Gastrocnemius medialis (tissue), 4 donors: ENCODE results near the gene FHOD3. TPM values are rescaled to one million over a fixed set of nuclear protein-coding genes. Genes with fewer than 3 reads are reported as not detected.

Experiments
- ATAC-seq, 2 donors: fragments of 150-250 bp; one replicate each; pipeline ENCODE4 v1.9.1; 2016
- DNase-seq, 2 donors: peaks; one replicate each; pipeline ENCODE4 v3.0.0-alpha.2; 2019
- H3K27ac ChIP-seq, 4 donors: fragments of 200-600 bp; sonication (generic); 1 replicate in 1 of 4; 2 replicates in 3 of 4; pipeline ENCODE4 v1.5.1; 2016 to 2018; ENCODE audit warnings: mild to moderate bottlenecking in 2 of 4, moderate library complexity in 1 of 4
- H3K27me3 ChIP-seq, 3 donors: fragments of 200-600 bp; sonication (generic) in 2 of 3; 1 replicate in 1 of 3; 2 replicates in 2 of 3; pipeline versions ENCODE4 v1.5.1 to v1.6.0; 2016 to 2019; ENCODE audit warnings: mild to moderate bottlenecking in 1 of 3, moderate library complexity in 1 of 3
- H3K36me3 ChIP-seq, 2 donors: fragments of 200-600 bp; sonication (generic) in 1 of 2; one replicate each; pipeline ENCODE4 v1.5.1; 2017 to 2018
- H3K4me1 ChIP-seq, 2 donors: fragments of 200-600 bp; sonication (generic) in 1 of 2; one replicate each; pipeline ENCODE4 v1.5.1; 2016 to 2017; ENCODE audit warnings: mild to moderate bottlenecking in 2 of 2
- H3K4me3 ChIP-seq, 4 donors: fragments of 200-600 bp; sonication (generic) in 3 of 4; 1 replicate in 1 of 4; 2 replicates in 3 of 4; pipeline ENCODE4 v1.5.1; 2016 to 2019; ENCODE audit warnings: mild to moderate bottlenecking in 2 of 4
- H3K9me3 ChIP-seq, 3 donors: fragments of 200-600 bp; sonication (generic) in 2 of 3; 1 replicate in 1 of 3; 2 replicates in 2 of 3; pipeline ENCODE4 v1.5.1; 2016 to 2019
- POLR2A ChIP-seq, 2 donors: fragments of 450-650 bp; IDR thresholded peaks; one replicate each; pipeline ENCODE4 v1.6.1; 2017; ENCODE audit warnings: antibody characterized with exemption in 2 of 2, mild to moderate bottlenecking in 2 of 2, moderate library complexity in 2 of 2
- in situ Hi-C, 4 donors: fragments of 200-750 bp; cut with MboI; loops; one replicate each; pipeline versions ENCODE4 v1.15.0 to v1.8.0; 2017; ENCODE audit warnings: low sequenced_read_pairs in 4 of 4
- intact Hi-C: fragments of 100-400 bp; cut with DNase I; formaldehyde crosslinking; loops from one replicate; pipeline ENCODE4 v1.15.1; 2023; ENCODE audit warnings: low total_unique reads
- total RNA-seq, 4 donors: library from RNA; depleted of rRNA; stranded (reverse); fragments of >200 nt; gene quantifications; one replicate each; pipeline versions ENCODE4 v1.1.0 to v1.2.3, GENCODE V29; 2016
- TF ChIP-seq, protein P1 (sequence below), 5 experiments: fragments of 450-650 bp in 3 of 5; fragments of 200-600 bp in 2 of 5; sonication (generic) in 2 of 5; IDR thresholded peaks in 4 of 5; conservative IDR thresholded peaks in 1 of 5; 1 replicate in 4 of 5; 2 replicates in 1 of 5; pipeline ENCODE4 v1.5.1; 2016 to 2019; ENCODE audit warnings: antibody characterized with exemption in 5 of 5, mild to moderate bottlenecking in 3 of 5, moderate library complexity in 3 of 5

FHOD3 gene
- total RNA-seq, 4 donors from 2014 or later: 10.0 to 32.5 (median 17.0) TPM

DNA sequence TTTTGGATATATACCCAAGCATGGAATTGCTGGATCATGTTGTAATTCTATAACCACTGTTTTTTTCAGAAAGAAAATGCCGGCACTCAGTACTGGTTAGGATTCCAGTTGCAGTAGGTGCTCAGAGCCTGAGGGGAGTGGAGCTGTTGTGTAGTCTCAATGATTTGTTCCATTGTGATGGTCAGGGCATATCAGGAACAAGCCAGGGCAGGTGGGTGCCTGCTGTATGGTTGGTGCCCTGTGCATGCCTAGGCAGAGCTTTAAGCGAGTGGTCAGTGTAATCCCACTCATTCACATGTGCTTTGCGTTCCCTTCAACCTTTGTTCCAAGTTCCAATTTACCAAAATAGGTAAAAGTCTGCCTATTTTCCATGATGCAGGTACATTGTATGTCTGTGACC lies 100.9 kb downstream of the FHOD3 start:
- Histone ChIP-seq H3K4me3 (no peak overlapping the region), H3K27ac (no peak overlapping the region), H3K9me3 (no peaks in the 10 kb centered on the region), H3K27me3 (no peaks in the 10 kb centered on the region), H3K36me3 (no peaks in the 10 kb centered on the region), H3K4me1 (peaks cover 20 to 40% of the 10 kb centered on the region in 2 donors)
- TF ChIP-seq, protein P1, sequence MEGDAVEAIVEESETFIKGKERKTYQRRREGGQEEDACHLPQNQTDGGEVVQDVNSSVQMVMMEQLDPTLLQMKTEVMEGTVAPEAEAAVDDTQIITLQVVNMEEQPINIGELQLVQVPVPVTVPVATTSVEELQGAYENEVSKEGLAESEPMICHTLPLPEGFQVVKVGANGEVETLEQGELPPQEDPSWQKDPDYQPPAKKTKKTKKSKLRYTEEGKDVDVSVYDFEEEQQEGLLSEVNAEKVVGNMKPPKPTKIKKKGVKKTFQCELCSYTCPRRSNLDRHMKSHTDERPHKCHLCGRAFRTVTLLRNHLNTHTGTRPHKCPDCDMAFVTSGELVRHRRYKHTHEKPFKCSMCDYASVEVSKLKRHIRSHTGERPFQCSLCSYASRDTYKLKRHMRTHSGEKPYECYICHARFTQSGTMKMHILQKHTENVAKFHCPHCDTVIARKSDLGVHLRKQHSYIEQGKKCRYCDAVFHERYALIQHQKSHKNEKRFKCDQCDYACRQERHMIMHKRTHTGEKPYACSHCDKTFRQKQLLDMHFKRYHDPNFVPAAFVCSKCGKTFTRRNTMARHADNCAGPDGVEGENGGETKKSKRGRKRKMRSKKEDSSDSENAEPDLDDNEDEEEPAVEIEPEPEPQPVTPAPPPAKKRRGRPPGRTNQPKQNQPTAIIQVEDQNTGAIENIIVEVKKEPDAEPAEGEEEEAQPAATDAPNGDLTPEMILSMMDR (IDR thresholded peaks at IDR 0.05 in 4 of 5, conservative IDR thresholded peaks at IDR 0.05 in 1 of 5): no peak
- no peak for TF ChIP-seq POLR2A (IDR thresholded peaks at IDR 0.05)
- ATAC-seq: no peak
- in situ Hi-C loops (no loop called here), intact Hi-C loops (no loop called here)
- DNase-seq: no peak

DNA sequence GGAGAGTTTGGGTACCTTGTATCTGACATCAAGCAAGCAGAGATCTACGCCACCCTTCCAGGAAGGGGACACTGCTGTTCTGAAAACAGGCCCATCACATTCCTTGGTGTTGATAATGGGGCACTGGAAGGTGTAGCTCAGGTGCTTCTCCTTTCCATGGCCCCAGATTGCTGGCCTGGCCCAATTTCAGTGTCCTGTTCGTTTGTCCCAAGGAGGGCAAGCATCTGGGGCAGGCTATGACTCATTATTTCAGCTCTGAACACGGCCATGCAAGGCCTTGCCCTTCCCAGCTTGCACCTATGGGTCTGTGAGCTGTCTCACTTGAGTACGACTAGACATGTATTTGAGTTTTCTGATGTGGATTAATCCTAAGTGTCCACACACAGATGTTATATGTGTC lies 101.5 kb downstream of the FHOD3 start:
- Histone ChIP-seq H3K4me3 (no peak overlapping the region), H3K4me1 (peaks cover 26 to 41% of the 10 kb centered on the region in 2 donors), H3K36me3 (no peaks in the 10 kb centered on the region), H3K9me3 (no peaks in the 10 kb centered on the region), H3K27me3 (no peaks in the 10 kb centered on the region), H3K27ac (no peak overlapping the region)
- ATAC-seq: no peak
- no peak for TF ChIP-seq POLR2A (IDR thresholded peaks at IDR 0.05)
- TF ChIP-seq, protein P1 (IDR thresholded peaks at IDR 0.05 in 4 of 5, conservative IDR thresholded peaks at IDR 0.05 in 1 of 5): no peak
- in situ Hi-C loops: no loop called here
- DNase-seq: no peak
- intact Hi-C loops: no loop called here

GRCh38 chr18:36401462-36401861 lies 103.9 kb downstream of the FHOD3 start:
- TF ChIP-seq, protein P1 (IDR thresholded peaks at IDR 0.05 in 4 of 5, conservative IDR thresholded peaks at IDR 0.05 in 1 of 5): no peak
- no peak for TF ChIP-seq POLR2A (IDR thresholded peaks at IDR 0.05)
- DNase-seq (no peak), ATAC-seq (no peak)
- Histone ChIP-seq H3K27me3 (no peaks in the 10 kb centered on the region), H3K4me1 (peaks cover 30 to 42% of the 10 kb centered on the region in 2 donors), H3K9me3 (no peaks in the 10 kb centered on the region), H3K27ac (no peak overlapping the region), H3K36me3 (no peaks in the 10 kb centered on the region), H3K4me3 (no peak overlapping the region)
- in situ Hi-C loops (no loop called here), intact Hi-C loops (no loop called here)

- in situ Hi-C loops (no loop called here), intact Hi-C loops (no loop called here)
- Histone ChIP-seq H3K36me3 (no peaks in the 10 kb centered on the region), H3K9me3 (no peaks in the 10 kb centered on the region), H3K4me1 (peaks cover 27 to 28% of the 10 kb centered on the region in 2 donors), H3K27me3 (no peaks in the 10 kb centered on the region), H3K27ac (peak overlapping the region; percentile 1 to 57 (median 40)), H3K4me3 (no peak overlapping the region)
- peak; percentile 62 to 87 for ATAC-seq
- TF ChIP-seq, protein P1 (IDR thresholded peaks at IDR 0.05 in 4 of 5, conservative IDR thresholded peaks at IDR 0.05 in 1 of 5): no peak
- no peak for TF ChIP-seq POLR2A (IDR thresholded peaks at IDR 0.05)
- peak in 1 of 2 donors; percentile 72 for DNase-seq
Observed at GRCh38 chr18:36402765-36403396, 105.4 kb downstream of the FHOD3 start.
